H9 (cell line): ENCODE measurements around the gene S100A6. TPM values are rescaled to one million over a fixed set of nuclear protein-coding genes. Genes with fewer than 3 reads are reported as not detected.

ENCODE experiments used
- DNase-seq: peaks from one replicate; pipeline ENCODE4 v3.0.0-alpha.2; 2017
- H2AFZ ChIP-seq: one replicate; pipeline ENCODE4 v1.6.1; 2013; ENCODE audit warnings: mild to moderate bottlenecking, low read length, control low read depth, moderate library complexity
- H2AK5ac ChIP-seq: 2 replicates; pipeline ENCODE4 v1.6.1; 2013; ENCODE audit warnings: low read length, control low read depth, mixed read lengths; ENCODE audit not compliant: insufficient read length
- H2BK120ac ChIP-seq: one replicate; pipeline ENCODE4 v1.6.1; 2013; ENCODE audit warnings: low read depth, mild to moderate bottlenecking, low read length, control low read depth, inconsistent platforms; ENCODE audit not compliant: poor library complexity, severe bottlenecking
- H2BK12ac ChIP-seq: 2 replicates; pipeline ENCODE4 v1.6.1; 2013; ENCODE audit warnings: low read length, control low read depth, mixed read lengths, low read depth; ENCODE audit not compliant: insufficient read length
- H2BK15ac ChIP-seq: 2 replicates; pipeline ENCODE4 v1.6.1; 2013; ENCODE audit warnings: low read depth, low read length, control low read depth
- H2BK20ac ChIP-seq: one replicate; pipeline ENCODE4 v1.6.1; 2013; ENCODE audit warnings: low read depth, mild to moderate bottlenecking, low read length, control low read depth, inconsistent platforms; ENCODE audit not compliant: poor library complexity, severe bottlenecking
- H2BK5ac ChIP-seq: 2 replicates; pipeline ENCODE4 v1.6.1; 2013; ENCODE audit warnings: low read length, control low read depth, mixed read lengths; ENCODE audit not compliant: insufficient read length
- H3K14ac ChIP-seq: 2 replicates; pipeline ENCODE4 v1.6.1; 2013; ENCODE audit warnings: low read length, control low read depth; ENCODE audit not compliant: insufficient read depth
- H3K18ac ChIP-seq: 2 replicates; pipeline ENCODE4 v1.6.1; 2013; ENCODE audit warnings: low read depth, mild to moderate bottlenecking, mixed read lengths, low read length, control low read depth; ENCODE audit not compliant: insufficient read length
- H3K23ac ChIP-seq: 2 replicates; pipeline ENCODE4 v1.6.1; 2013; ENCODE audit warnings: low read length, control low read depth, mixed read lengths, low read depth; ENCODE audit not compliant: insufficient read length
- H3K23me2 ChIP-seq: 2 replicates; pipeline ENCODE4 v1.6.1; 2013; ENCODE audit warnings: low read depth, mild to moderate bottlenecking, mixed read lengths, low read length, control low read depth; ENCODE audit not compliant: insufficient read length, poor library complexity, severe bottlenecking
- H3K27ac ChIP-seq: 2 replicates; pipeline ENCODE4 v1.5.1; 2013; ENCODE audit warnings: low read length, control low read depth, mixed read lengths, low read depth; ENCODE audit not compliant: insufficient read length
- H3K27me3 ChIP-seq: 2 replicates; pipeline ENCODE4 v1.6.1; 2013; ENCODE audit warnings: low read length, control low read depth, inconsistent platforms; ENCODE audit not compliant: insufficient read depth
- H3K4ac ChIP-seq: 2 replicates; pipeline ENCODE4 v1.6.1; 2013; ENCODE audit warnings: low read depth, mild to moderate bottlenecking, control low read depth, inconsistent platforms, low read length, moderate library complexity
- H3K4me1 ChIP-seq: 2 replicates; pipeline ENCODE4 v1.6.1; 2013; ENCODE audit warnings: low read length, control low read depth, inconsistent platforms; ENCODE audit not compliant: insufficient read depth
- H3K4me2 ChIP-seq: 2 replicates; pipeline ENCODE4 v1.6.1; 2013; ENCODE audit warnings: low read length, control low read depth, mixed read lengths; ENCODE audit not compliant: insufficient read length, insufficient read depth
- H3K56ac ChIP-seq: 2 replicates; pipeline ENCODE4 v1.6.1; 2013; ENCODE audit warnings: low read depth, mild to moderate bottlenecking, mixed read lengths, low read length, control low read depth; ENCODE audit not compliant: insufficient read length
- H3K79me1 ChIP-seq: 2 replicates; pipeline ENCODE4 v1.6.1; 2013; ENCODE audit warnings: low read depth, mild to moderate bottlenecking, moderate library complexity, low read length, control low read depth, inconsistent platforms; ENCODE audit not compliant: insufficient read depth, poor library complexity, severe bottlenecking
- H3K79me2 ChIP-seq: 2 replicates; pipeline ENCODE4 v1.6.1; 2013; ENCODE audit warnings: low read length, control low read depth, inconsistent platforms; ENCODE audit not compliant: insufficient read depth
- H3K9ac ChIP-seq: 2 replicates; pipeline ENCODE4 v1.6.1; 2013; ENCODE audit warnings: low read length, control low read depth, mixed read lengths; ENCODE audit not compliant: insufficient read length; ENCODE audit errors: extremely low read depth
- H3K9me3 ChIP-seq: one replicate; pipeline ENCODE4 v1.6.1; 2013; ENCODE audit warnings: low read depth, low read length, inconsistent platforms; ENCODE audit not compliant: control insufficient read depth
- H3T11ph ChIP-seq: one replicate; pipeline ENCODE4 v1.6.1; 2013; ENCODE audit warnings: mild to moderate bottlenecking, low read length, control low read depth, inconsistent platforms
- H4K20me1 ChIP-seq: one replicate; pipeline ENCODE4 v1.6.1; 2013; ENCODE audit not compliant: control insufficient read depth, insufficient read length, insufficient read depth
- H4K5ac ChIP-seq: 2 replicates; pipeline ENCODE4 v1.6.1; 2013; ENCODE audit warnings: low read depth, mild to moderate bottlenecking, mixed read lengths, low read length, control low read depth; ENCODE audit not compliant: insufficient read length
- H4K8ac ChIP-seq: replicated peaks from 2 replicates; pipeline ENCODE4 v1.6.1; 2013; ENCODE audit warnings: low read length, control low read depth, mixed read lengths, low read depth; ENCODE audit not compliant: insufficient read length
- H4K91ac ChIP-seq: 2 replicates; pipeline ENCODE4 v1.6.1; 2013; ENCODE audit warnings: low read depth, mild to moderate bottlenecking, moderate library complexity, mixed read lengths, low read length, control low read depth; ENCODE audit not compliant: insufficient read length
- H3K27ac Mint-ChIP-seq, 3 experiments: 2 replicates in 2 of 3; 3 replicates in 1 of 3; pipeline ENCODE4 v1.8.0; 2020 to 2021; ENCODE audit warnings: mixed read lengths in 3 of 3, mild to moderate bottlenecking in 1 of 3, moderate library complexity in 1 of 3
- H3K27me3 Mint-ChIP-seq: 2 replicates; pipeline ENCODE4 v1.8.0; 2021; ENCODE audit warnings: low read depth, mild to moderate bottlenecking, moderate library complexity, mixed read lengths
- H3K36me3 Mint-ChIP-seq, 3 experiments: 2 replicates in 2 of 3; 3 replicates in 1 of 3; pipeline ENCODE4 v1.8.0; 2020 to 2021; ENCODE audit warnings: low read depth in 3 of 3, mixed read lengths in 3 of 3; ENCODE audit not compliant: insufficient read depth in 1 of 3
- H3K4me1 Mint-ChIP-seq, 2 experiments: 2 replicates each; pipeline ENCODE4 v1.8.0; 2020; ENCODE audit warnings: mixed read lengths in 2 of 2
- H3K4me3 Mint-ChIP-seq, 2 experiments: 2 replicates in 1 of 2; 3 replicates in 1 of 2; pipeline ENCODE4 v1.8.0; 2020 to 2021; ENCODE audit warnings: mild to moderate bottlenecking in 2 of 2, mixed read lengths in 2 of 2, moderate library complexity in 1 of 2
- H3K9me3 Mint-ChIP-seq, 2 experiments: 2 replicates in 1 of 2; 3 replicates in 1 of 2; pipeline ENCODE4 v1.8.0; 2020; ENCODE audit warnings: mild to moderate bottlenecking in 2 of 2, mixed read lengths in 2 of 2, moderate library complexity in 1 of 2
- WGBS: extraction: QIAGEN DNeasy Blood & Tissue Kit; methylation state at CpG from one replicate; pipeline ENCODE4 v1.1.7; 2013; ENCODE audit warnings: missing lambda C conversion rate, low lambda C conversion rate, mixed read lengths; ENCODE audit not compliant: insufficient read length; ENCODE audit errors: extremely low coverage; 5-methylcytosine and 5-hydroxymethylcytosine counted together
- total RNA-seq: library from RNA; stranded (reverse); gene quantifications from 2 replicates; pipeline ENCODE4 v1.2.1, GENCODE V29; 2021
- TF ChIP-seq, protein P1 (sequence below): fragments of 200-600 bp; sonication (generic); conservative IDR thresholded peaks from 3 replicates; pipeline ENCODE4 v1.8.0; 2021; ENCODE audit warnings: antibody characterized with exemption, mild to moderate bottlenecking

Gene S100A6
- total RNA-seq, 1 experiment from 2014 or later: not detected

DNA sequence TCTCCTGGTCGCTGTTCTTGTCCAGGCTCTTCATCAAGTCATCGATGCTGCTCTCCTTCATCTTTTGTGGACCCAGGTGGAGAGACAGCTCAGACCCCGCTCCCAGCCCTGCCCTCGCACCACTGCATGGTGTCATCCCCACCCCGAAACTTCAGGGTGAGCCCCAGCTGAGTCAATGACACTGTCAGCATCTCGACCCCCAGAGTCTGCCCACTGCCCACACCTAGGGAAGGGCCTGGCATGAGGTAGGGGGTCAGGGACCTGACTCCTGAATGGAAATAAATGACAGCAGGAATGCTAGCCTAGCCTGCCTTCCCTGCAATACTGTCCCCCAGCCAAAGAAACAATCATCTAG is 1.6 kb upstream of the S100A6 start:
- no peak overlapping the region for H4K91ac ChIP-seq
- no peak overlapping the region for H4K8ac ChIP-seq
- H3K23ac ChIP-seq: no peak overlapping the region
- no peak overlapping the region for H3K4ac ChIP-seq
- H3K4me2 ChIP-seq: no peak overlapping the region
- Mint-ChIP-seq H3K36me3 (no peaks in the 10 kb centered on the region), H3K4me3 (no peak overlapping the region), H3K27me3 (peaks cover 1% of the 10 kb centered on the region), H3K9me3 (no peaks in the 10 kb centered on the region), H3K27ac (peak overlapping the region in 1 of 3 experiments; percentile 27; a peak in 1 of 7 replicates), H3K4me1 (peaks cover 31 to 42% of the 10 kb centered on the region in 2 experiments)
- no peak overlapping the region for H3T11ph ChIP-seq
- no peak overlapping the region for H3K56ac ChIP-seq
- no peaks in the 10 kb centered on the region for H3K79me1 ChIP-seq
- no peak overlapping the region for H2AK5ac ChIP-seq
- TF ChIP-seq, protein P1, sequence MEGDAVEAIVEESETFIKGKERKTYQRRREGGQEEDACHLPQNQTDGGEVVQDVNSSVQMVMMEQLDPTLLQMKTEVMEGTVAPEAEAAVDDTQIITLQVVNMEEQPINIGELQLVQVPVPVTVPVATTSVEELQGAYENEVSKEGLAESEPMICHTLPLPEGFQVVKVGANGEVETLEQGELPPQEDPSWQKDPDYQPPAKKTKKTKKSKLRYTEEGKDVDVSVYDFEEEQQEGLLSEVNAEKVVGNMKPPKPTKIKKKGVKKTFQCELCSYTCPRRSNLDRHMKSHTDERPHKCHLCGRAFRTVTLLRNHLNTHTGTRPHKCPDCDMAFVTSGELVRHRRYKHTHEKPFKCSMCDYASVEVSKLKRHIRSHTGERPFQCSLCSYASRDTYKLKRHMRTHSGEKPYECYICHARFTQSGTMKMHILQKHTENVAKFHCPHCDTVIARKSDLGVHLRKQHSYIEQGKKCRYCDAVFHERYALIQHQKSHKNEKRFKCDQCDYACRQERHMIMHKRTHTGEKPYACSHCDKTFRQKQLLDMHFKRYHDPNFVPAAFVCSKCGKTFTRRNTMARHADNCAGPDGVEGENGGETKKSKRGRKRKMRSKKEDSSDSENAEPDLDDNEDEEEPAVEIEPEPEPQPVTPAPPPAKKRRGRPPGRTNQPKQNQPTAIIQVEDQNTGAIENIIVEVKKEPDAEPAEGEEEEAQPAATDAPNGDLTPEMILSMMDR: no peak
- DNase-seq: no peak
- no peak overlapping the region for H3K27ac ChIP-seq
- H2BK20ac ChIP-seq: no peak overlapping the region
- no peaks in the 10 kb centered on the region; the same call in 1 of the 2 replicates for H3K27me3 ChIP-seq
- no peak overlapping the region for H3K18ac ChIP-seq
- no peak overlapping the region for H2BK120ac ChIP-seq
- no peaks in the 10 kb centered on the region for H3K23me2 ChIP-seq
- no peak overlapping the region for H2BK5ac ChIP-seq
- no peak overlapping the region for H2BK15ac ChIP-seq
- H3K9ac ChIP-seq: no peak overlapping the region
- H3K14ac ChIP-seq: no peak overlapping the region
- H4K5ac ChIP-seq: no peak overlapping the region
- no peak overlapping the region for H2BK12ac ChIP-seq
- WGBS: no CpG with 5 or more reads among the region's 6 CpGs
- no peak overlapping the region for H2AFZ ChIP-seq
- no peaks in the 10 kb centered on the region for H3K9me3 ChIP-seq
- no peaks in the 10 kb centered on the region for H3K79me2 ChIP-seq
- no peaks in the 10 kb centered on the region for H4K20me1 ChIP-seq
- H3K4me1 ChIP-seq: peaks cover 6% of the 10 kb centered on the region; the same call in 1 of the 2 replicates
